Fibroblast of lung (primary cell): ENCODE measurements around the gene HMCN2. TPM values are rescaled to one million over a fixed set of nuclear protein-coding genes. Genes with fewer than 3 reads are reported as not detected.

Experiments
- DNase-seq, 2 donors: peaks; one replicate each; pipeline versions ENCODE4 v3.0.0 to v3.0.0-alpha.2; 2010; ENCODE audit warnings: low read depth in 2 of 2
- H2AFZ ChIP-seq: 2 replicates; pipeline ENCODE4 v1.5.1; 2012; ENCODE audit warnings: low read length, control low read depth, inconsistent platforms
- H3K27ac ChIP-seq: 2 replicates; pipeline ENCODE4 v1.5.1; 2011; ENCODE audit warnings: low read length, control low read depth; ENCODE audit not compliant: insufficient read depth
- H3K27me3 ChIP-seq: 2 replicates; pipeline ENCODE4 v1.5.1; 2011; ENCODE audit warnings: mild to moderate bottlenecking, low read length; ENCODE audit not compliant: control insufficient read depth, insufficient read depth
- H3K36me3 ChIP-seq: 2 replicates; pipeline ENCODE4 v1.5.1; 2011; ENCODE audit warnings: low read length; ENCODE audit not compliant: control insufficient read depth, insufficient read depth
- H3K4me1 ChIP-seq: 2 replicates; pipeline ENCODE4 v1.5.1; 2011; ENCODE audit warnings: low read length; ENCODE audit not compliant: control insufficient read depth, insufficient read depth; ENCODE audit errors: extremely low read depth
- H3K4me2 ChIP-seq: 2 replicates; pipeline ENCODE4 v1.5.1; 2011; ENCODE audit warnings: low read length, control low read depth; ENCODE audit not compliant: insufficient read depth; ENCODE audit errors: extremely low read depth
- H3K4me3 ChIP-seq, 4 experiments: fragments of 200-600 bp in 1 of 4; sonication (generic) in 1 of 4; replicated peaks in 1 of 4; 2 replicates each; pipeline ENCODE4 v1.5.1; 2011 to 2016; ENCODE audit warnings: low read length in 4 of 4, low read depth in 3 of 4, mild to moderate bottlenecking in 3 of 4, control low read depth in 2 of 4, inconsistent platforms in 1 of 4, mixed read lengths in 1 of 4; ENCODE audit not compliant: insufficient read depth in 1 of 4; ENCODE audit errors: control extremely low read depth in 1 of 4
- H3K79me2 ChIP-seq: 2 replicates; pipeline ENCODE4 v1.5.1; 2012; ENCODE audit warnings: mild to moderate bottlenecking, low read length, inconsistent platforms; ENCODE audit not compliant: control insufficient read depth, insufficient read depth
- H3K9ac ChIP-seq: 2 replicates; pipeline ENCODE4 v1.5.1; 2011; ENCODE audit warnings: mild to moderate bottlenecking, low read length, control low read depth; ENCODE audit not compliant: insufficient read depth
- H3K9me3 ChIP-seq: 2 replicates; pipeline ENCODE4 v1.5.1; 2012; ENCODE audit warnings: low read depth, low read length; ENCODE audit not compliant: control insufficient read depth, insufficient read depth
- H4K20me1 ChIP-seq: 2 replicates; pipeline ENCODE4 v1.5.1; 2011; ENCODE audit warnings: low read length; ENCODE audit not compliant: control insufficient read depth, insufficient read depth; ENCODE audit errors: extremely low read depth
- CTCF ChIP-seq, 2 donors: IDR thresholded peaks in 1 of 2; conservative IDR thresholded peaks in 1 of 2; 1 replicate in 1 of 2; 2 replicates in 1 of 2; pipeline ENCODE4 v1.5.1; 2011 to 2012; ENCODE audit warnings: low read length in 2 of 2, control low read depth in 1 of 2, inconsistent platforms in 1 of 2, low read depth in 1 of 2, mild to moderate bottlenecking in 1 of 2
- EZH2 ChIP-seq: IDR thresholded peaks from 2 replicates; pipeline ENCODE4 v1.5.1; 2012; ENCODE audit warnings: low read length, control low read depth, mild to moderate bottlenecking; ENCODE audit errors: missing control alignments
- polyA plus RNA-seq, 2 donors: library from polyadenylated mRNA; depleted of rRNA in 1 of 2; stranded (reverse) in 1 of 2; unstranded in 1 of 2; fragments of >200 nt; gene quantifications; 2 replicates each; pipeline ENCODE4 v1.2.1, GENCODE V29; 2011 to 2012; ENCODE audit warnings: missing spikeins in 1 of 2
- total RNA-seq: library from RNA; depleted of rRNA; stranded (reverse); fragments of >200 nt; gene quantifications from 2 replicates; pipeline ENCODE4 v1.2.1, GENCODE V29; 2014

HMCN2 gene
- total and polyA plus RNA-seq, 2 donors (not counting 1 experiment from before 2014, with no cell fraction given): under 0.01 TPM; not detected in 1

- Histone ChIP-seq H3K9me3 (no peaks in the 10 kb centered on the region), H3K4me1 (no peaks in the 10 kb centered on the region), H3K36me3 (no peaks in the 10 kb centered on the region), H2AFZ (no peak overlapping the region), H3K4me2 (no peak overlapping the region), H3K27me3 (peaks cover 36% of the 10 kb centered on the region), H3K9ac (no peak overlapping the region), H3K27ac (no peak overlapping the region), H3K4me3 (no peak overlapping the region), H4K20me1 (no peaks in the 10 kb centered on the region), H3K79me2 (no peaks in the 10 kb centered on the region)
- TF ChIP-seq EZH2 (no peak), CTCF (conservative IDR thresholded peaks at IDR 0.05 in 1 of 2, IDR thresholded peaks at IDR 0.05 in 1 of 2; ENCODE audit: low read depth in 1 of 2, low read length in 2 of 2) (no peak)
- DNase-seq: no peak
Observed at GRCh38 chr9:130286072-130286770, 20.7 kb downstream of the HMCN2 start.

GRCh38 chr9:130286781-130287428 lies 21.3 kb downstream of the HMCN2 start:
- TF ChIP-seq CTCF (conservative IDR thresholded peaks at IDR 0.05 in 1 of 2, IDR thresholded peaks at IDR 0.05 in 1 of 2; ENCODE audit: low read depth in 1 of 2, low read length in 2 of 2): no peak
- no peak for TF ChIP-seq EZH2
- H3K27me3 ChIP-seq: peaks cover 39% of the 10 kb centered on the region
- H4K20me1 ChIP-seq: no peaks in the 10 kb centered on the region
- no peak overlapping the region for H3K4me3 ChIP-seq
- H3K79me2 ChIP-seq: no peaks in the 10 kb centered on the region
- no peaks in the 10 kb centered on the region for H3K9me3 ChIP-seq
- H2AFZ ChIP-seq: no peak overlapping the region
- no peak overlapping the region for H3K4me2 ChIP-seq
- no peak overlapping the region for H3K27ac ChIP-seq
- DNase-seq: no peak
- H3K9ac ChIP-seq: no peak overlapping the region
- H3K4me1 ChIP-seq: no peaks in the 10 kb centered on the region
- no peaks in the 10 kb centered on the region for H3K36me3 ChIP-seq

DNA sequence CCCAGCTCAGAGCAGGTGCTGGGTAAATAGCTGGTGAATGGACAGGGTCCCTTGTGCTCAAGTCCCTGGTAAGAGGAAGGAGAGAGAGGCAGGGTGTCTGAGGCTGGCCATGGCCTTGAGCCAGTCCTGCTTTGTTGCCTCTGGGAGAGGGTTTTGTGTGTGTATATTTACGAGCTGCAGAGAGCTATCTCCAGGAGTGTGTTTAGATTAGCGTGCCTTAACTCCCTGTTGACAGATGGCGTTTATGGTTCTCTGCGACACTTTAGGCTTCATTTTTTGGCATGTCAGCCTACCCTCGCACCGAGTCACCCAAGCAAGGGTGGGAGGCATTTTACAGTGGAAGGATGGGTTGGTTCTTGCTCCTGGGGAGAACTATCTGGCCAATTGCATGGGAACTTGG lies 22.2 kb downstream of the HMCN2 start:
- Histone ChIP-seq H3K4me2 (no peak overlapping the region), H3K9me3 (no peaks in the 10 kb centered on the region), H3K27me3 (peaks cover 39% of the 10 kb centered on the region), H3K9ac (no peak overlapping the region), H2AFZ (no peak overlapping the region), H3K4me3 (no peak overlapping the region), H3K4me1 (no peaks in the 10 kb centered on the region), H3K36me3 (no peaks in the 10 kb centered on the region), H3K79me2 (no peaks in the 10 kb centered on the region), H3K27ac (no peak overlapping the region), H4K20me1 (no peaks in the 10 kb centered on the region)
- DNase-seq: no peak
- TF ChIP-seq EZH2: peak; percentile 48
- no peak for TF ChIP-seq CTCF (conservative IDR thresholded peaks at IDR 0.05 in 1 of 2, IDR thresholded peaks at IDR 0.05 in 1 of 2; ENCODE audit: low read depth in 1 of 2, low read length in 2 of 2)
